Keratinocyte (primary cell): ENCODE measurements around the gene KAT6B. TPM values are rescaled to one million over a fixed set of nuclear protein-coding genes. Genes with fewer than 3 reads are reported as not detected.

ENCODE experiments used
- DNase-seq: peaks from one replicate; pipeline ENCODE4 v3.0.0-alpha.2; 2011; ENCODE audit warnings: low read depth, missing footprints, low spot score
- FAIRE-seq: peaks from 2 replicates; lab custom pipeline; 2011; peaks lifted over from hg19 to GRCh38; lab: Jason Lieb, UNC
- H2AFZ ChIP-seq: 2 replicates; pipeline ENCODE4 v1.6.0; 2012; ENCODE audit warnings: low read length, control low read depth, inconsistent platforms; ENCODE audit not compliant: control insufficient read depth
- H3K27ac ChIP-seq: 2 replicates; pipeline ENCODE4 v1.5.1; 2011; ENCODE audit warnings: low read length; ENCODE audit not compliant: control insufficient read depth, insufficient read depth
- H3K27me3 ChIP-seq: 3 replicates; pipeline ENCODE4 v1.6.0; 2011; ENCODE audit warnings: low read length; ENCODE audit not compliant: control insufficient read depth, insufficient read depth; ENCODE audit errors: extremely low read depth
- H3K36me3 ChIP-seq, 2 experiments: 2 replicates in 1 of 2; 3 replicates in 1 of 2; pipeline ENCODE4 v1.5.1; 2011; ENCODE audit warnings: low read length in 2 of 2, mild to moderate bottlenecking in 1 of 2; ENCODE audit not compliant: control insufficient read depth in 2 of 2, insufficient read depth in 2 of 2; ENCODE audit errors: extremely low read depth in 1 of 2
- H3K4me1 ChIP-seq: 3 replicates; pipeline ENCODE4 v1.5.1; 2011; ENCODE audit warnings: low read length; ENCODE audit not compliant: control insufficient read depth, insufficient read depth; ENCODE audit errors: extremely low read depth
- H3K4me2 ChIP-seq: 3 replicates; pipeline ENCODE4 v1.6.0; 2011; ENCODE audit warnings: low read depth, low read length; ENCODE audit not compliant: control insufficient read depth, insufficient read depth; ENCODE audit errors: extremely low read depth
- H3K4me3 ChIP-seq, 3 experiments: fragments of 200-600 bp in 1 of 3; sonication (generic) in 1 of 3; 2 replicates in 2 of 3; 3 replicates in 1 of 3; pipeline ENCODE4 v1.5.1; 2011 to 2016; ENCODE audit warnings: low read length in 3 of 3, mild to moderate bottlenecking in 3 of 3, control low read depth in 2 of 3, inconsistent platforms in 1 of 3, low read depth in 1 of 3, mixed read lengths in 1 of 3, mixed run types in 1 of 3, moderate library complexity in 1 of 3; ENCODE audit not compliant: control insufficient read depth in 2 of 3, insufficient read depth in 2 of 3; ENCODE audit errors: extremely low read depth in 1 of 3
- H3K79me2 ChIP-seq: 2 replicates; pipeline ENCODE4 v1.6.0; 2012; ENCODE audit warnings: low read length; ENCODE audit not compliant: control insufficient read depth, insufficient read depth
- H3K9ac ChIP-seq: 3 replicates; pipeline ENCODE4 v1.6.0; 2011; ENCODE audit warnings: low read length; ENCODE audit not compliant: control insufficient read depth, insufficient read depth; ENCODE audit errors: extremely low read depth
- H3K9me1 ChIP-seq: 3 replicates; pipeline ENCODE4 v1.6.0; 2011; ENCODE audit warnings: low read length; ENCODE audit not compliant: control insufficient read depth, insufficient read depth; ENCODE audit errors: extremely low read depth
- H3K9me3 ChIP-seq: 2 replicates; pipeline ENCODE4 v1.5.1; 2012; ENCODE audit warnings: low read depth, low read length; ENCODE audit not compliant: control insufficient read depth
- H4K20me1 ChIP-seq: 3 replicates; pipeline ENCODE4 v1.6.0; 2011; ENCODE audit warnings: low read length; ENCODE audit not compliant: control insufficient read depth, insufficient read depth; ENCODE audit errors: extremely low read depth
- CTCF ChIP-seq, 3 experiments: IDR thresholded peaks in 1 of 3; conservative IDR thresholded peaks in 1 of 3; optimal IDR thresholded peaks in 1 of 3; 2 replicates in 2 of 3; 3 replicates in 1 of 3; pipeline versions ENCODE3 to v1.5.1; 2011; ENCODE audit warnings: low read length in 3 of 3, mild to moderate bottlenecking in 3 of 3, moderate library complexity in 2 of 3, control low read depth in 1 of 3, inconsistent platforms in 1 of 3; ENCODE audit not compliant: insufficient read depth in 2 of 3; ENCODE audit errors: extremely low read depth in 1 of 3
- EZH2 ChIP-seq: IDR thresholded peaks from one replicate; pipeline ENCODE4 v1.6.1; 2012; ENCODE audit warnings: inconsistent platforms, mild to moderate bottlenecking, low read length, moderate library complexity
- dilution Hi-C: fragments of 300-500 bp; cut with MboI; formaldehyde crosslinking; loops from one replicate; pipeline ENCODE4 v1.7.0; 2020; ENCODE audit warnings: low sequenced_read_pairs; ENCODE audit not compliant: extremely low pct_ligation_motif_present
- polyA plus RNA-seq, 5 experiments: library from polyadenylated mRNA; depleted of rRNA in 3 of 5; stranded (reverse) in 3 of 5; stranded (forward) in 1 of 5; unstranded in 1 of 5; fragments of >200 nt; gene quantifications; 1 replicate in 1 of 5; 2 replicates in 3 of 5; 3 replicates in 1 of 5; pipeline versions ENCODE4 v1.2.1 to v1.2.3, GENCODE V29; 2011 to 2012; ENCODE audit warnings: missing spikeins in 2 of 5, low read depth in 1 of 5, low replicate concordance in 1 of 5

The KAT6B gene
- polyA plus RNA-seq, 1 donor (not counting 4 experiments of a cell fraction or from before 2014, with no cell fraction given) = 2.9 TPM

GRCh38 chr10:74823791-74824183, 2.6 kb upstream of the KAT6B start:
- Histone ChIP-seq H3K9me3 (no peaks in the 10 kb centered on the region), H2AFZ (no peak overlapping the region), H4K20me1 (no peaks in the 10 kb centered on the region), H3K27me3 (no peaks in the 10 kb centered on the region), H3K4me2 (no peak overlapping the region), H3K9me1 (no peaks in the 10 kb centered on the region), H3K27ac (no peak overlapping the region), H3K36me3 (no peaks in the 10 kb centered on the region), H3K4me3 (no peak overlapping the region), H3K4me1 (peaks cover 4% of the 10 kb centered on the region), H3K79me2 (peaks cover 9% of the 10 kb centered on the region), H3K9ac (no peak overlapping the region)
- FAIRE-seq = no peak
- TF ChIP-seq CTCF (optimal IDR thresholded peaks at IDR 0.05 in 1 of 3, IDR thresholded peaks at IDR 0.05 in 1 of 3, conservative IDR thresholded peaks at IDR 0.05 in 1 of 3; ENCODE audit: extremely low read depth in 1 of 3, insufficient read depth in 2 of 3, low read length in 3 of 3) (no peak), EZH2 (no peak)
- no peak for DNase-seq
- dilution Hi-C loops = no loop called here

- H3K4me2 ChIP-seq = no peak overlapping the region
- H3K4me1 ChIP-seq = peaks cover 4% of the 10 kb centered on the region
- H3K4me3 ChIP-seq = peak overlapping the region in 2 of 3 experiments; percentile 58 to 95
- no peaks in the 10 kb centered on the region for H3K9me1 ChIP-seq
- H4K20me1 ChIP-seq = no peaks in the 10 kb centered on the region
- no peak overlapping the region for H3K27ac ChIP-seq
- H2AFZ ChIP-seq = no peak overlapping the region
- H3K27me3 ChIP-seq = no peaks in the 10 kb centered on the region
- no peak for FAIRE-seq
- no peak overlapping the region for H3K9ac ChIP-seq
- DNase-seq = no peak
- H3K36me3 ChIP-seq = no peaks in the 10 kb centered on the region
- H3K9me3 ChIP-seq = no peaks in the 10 kb centered on the region
- H3K79me2 ChIP-seq = peaks cover 11% of the 10 kb centered on the region
- no peak for TF ChIP-seq CTCF (optimal IDR thresholded peaks at IDR 0.05 in 1 of 3, IDR thresholded peaks at IDR 0.05 in 1 of 3, conservative IDR thresholded peaks at IDR 0.05 in 1 of 3; ENCODE audit: extremely low read depth in 1 of 3, insufficient read depth in 2 of 3, low read length in 3 of 3)
- no peak for TF ChIP-seq EZH2
- dilution Hi-C loops = no loop called here
These were observed 2.1 kb upstream of the KAT6B start for GRCh38 chr10:74824184-74824899.
